Subcutaneous adipose tissue (tissue), 4 donors: ENCODE data around the gene MBD5. TPM values are rescaled to one million over a fixed set of nuclear protein-coding genes. Genes with fewer than 3 reads are reported as not detected.

ENCODE experiments used
- CTCF ChIP-seq: fragments of 450-650 bp; IDR thresholded peaks from one replicate; pipeline ENCODE4 v1.5.1; 2016; ENCODE audit warnings: low read depth, mild to moderate bottlenecking, control low read depth, antibody characterized with exemption, moderate library complexity
- total RNA-seq, 4 donors: library from RNA; depleted of rRNA; stranded (reverse); fragments of >200 nt; gene quantifications; one replicate each; pipeline ENCODE4 v1.1.0, GENCODE V29; 2016

MBD5 gene
- total RNA-seq, 4 donors from 2014 or later, result 29.4 to 35.0 (median 32.9) TPM

GRCh38 chr2:148165975-148166374 is 145.1 kb downstream of the MBD5 start:
- TF ChIP-seq CTCF, result no peak

GRCh38 chr2:148167241-148167766 is 146.4 kb downstream of the MBD5 start:
- no peak for TF ChIP-seq CTCF

- TF ChIP-seq CTCF, result no peak
Observed at GRCh38 chr2:148167855-148168254, 147.0 kb downstream of the MBD5 start.

- no peak for TF ChIP-seq CTCF
Observed at GRCh38 chr2:148172131-148172753, 151.4 kb downstream of the MBD5 start.

- TF ChIP-seq CTCF, result no peak
Observed at GRCh38 chr2:148173168-148173567, 152.3 kb downstream of the MBD5 start.

- TF ChIP-seq CTCF, result no peak
Observed at GRCh38 chr2:148177559-148177958, 156.7 kb downstream of the MBD5 start.

GRCh38 chr2:148179724-148180123 is 158.8 kb downstream of the MBD5 start:
- TF ChIP-seq CTCF, result no peak
